GM19240 (cell line): ENCODE measurements around the gene PCSK5.

Experiments
- DNase-seq: peaks from one replicate; pipeline ENCODE4 v3.0.0; 2011; ENCODE audit warnings: low spot score; ENCODE audit not compliant: insufficient read length

The PCSK5 gene

GRCh38 chr9:76181020-76181641 is 290.7 kb downstream of the PCSK5 start:
- DNase-seq: no peak

- no peak for DNase-seq
Observed at GRCh38 chr9:76181781-76182180, 291.3 kb downstream of the PCSK5 start.

GRCh38 chr9:76185432-76185831 is 295.0 kb downstream of the PCSK5 start:
- DNase-seq: no peak

GRCh38 chr9:76188286-76188685 is 297.8 kb downstream of the PCSK5 start:
- no peak for DNase-seq

GRCh38 chr9:76188905-76189304 is 298.4 kb downstream of the PCSK5 start:
- no peak for DNase-seq

GRCh38 chr9:76191493-76191892 is 301.0 kb downstream of the PCSK5 start:
- no peak for DNase-seq

- DNase-seq: no peak
Observed at GRCh38 chr9:76192013-76192412, 301.5 kb downstream of the PCSK5 start.

- no peak for DNase-seq
Observed at GRCh38 chr9:76194896-76195295, 304.4 kb downstream of the PCSK5 start.

GRCh38 chr9:76198336-76198735 is 307.9 kb downstream of the PCSK5 start:
- no peak for DNase-seq

- no peak for DNase-seq
Observed at GRCh38 chr9:76200315-76200714, 309.8 kb downstream of the PCSK5 start.

- no peak for DNase-seq
Observed at GRCh38 chr9:76200745-76201144, 310.3 kb downstream of the PCSK5 start.

- DNase-seq: no peak
Observed at GRCh38 chr9:76203373-76203772, 312.9 kb downstream of the PCSK5 start.

GRCh38 chr9:76206821-76207220 is 316.3 kb downstream of the PCSK5 start:
- DNase-seq: no peak

- DNase-seq: no peak
Observed at GRCh38 chr9:76213751-76214150, 323.3 kb downstream of the PCSK5 start.

GRCh38 chr9:76215066-76215465 is 324.6 kb downstream of the PCSK5 start:
- no peak for DNase-seq

GRCh38 chr9:76216161-76216649 is 325.7 kb downstream of the PCSK5 start:
- DNase-seq: no peak

- DNase-seq: no peak
Observed at GRCh38 chr9:76218117-76218885, 327.8 kb downstream of the PCSK5 start.

GRCh38 chr9:76218886-76219445 is 328.5 kb downstream of the PCSK5 start:
- no peak for DNase-seq

GRCh38 chr9:76219560-76220151 is 329.2 kb downstream of the PCSK5 start:
- no peak for DNase-seq

GRCh38 chr9:76221423-76221822 is 330.9 kb downstream of the PCSK5 start:
- DNase-seq: no peak

GRCh38 chr9:76223749-76224340 is 333.4 kb downstream of the PCSK5 start:
- no peak for DNase-seq

- no peak for DNase-seq
Observed at GRCh38 chr9:76227156-76227555, 336.7 kb downstream of the PCSK5 start.
